Liver (tissue), 9 donors: ENCODE measurements around the gene SCGB1C2. TPM values are rescaled to one million over a fixed set of nuclear protein-coding genes. Genes with fewer than 3 reads are reported as not detected.

Source experiments
- DNase-seq: peaks from one replicate; pipeline ENCODE4 v3.0.0-alpha.2; 2017; ENCODE audit warnings: low spot score
- H3K27ac ChIP-seq, 2 donors: one replicate each; pipeline ENCODE4 v1.7.0; 2013; ENCODE audit warnings: inconsistent platforms in 2 of 2, low read length in 2 of 2, control low read depth in 1 of 2, low read depth in 1 of 2, mild to moderate bottlenecking in 1 of 2
- H3K27me3 ChIP-seq, 4 donors: one replicate each; pipeline versions ENCODE4 v1.6.1 to v1.7.0; 2013; ENCODE audit warnings: low read length in 3 of 4, inconsistent platforms in 1 of 4, mild to moderate bottlenecking in 1 of 4, moderate library complexity in 1 of 4; ENCODE audit not compliant: control insufficient read depth in 4 of 4, insufficient read depth in 4 of 4
- H3K36me3 ChIP-seq, 4 donors: one replicate each; pipeline versions ENCODE4 v1.6.1 to v1.7.0; 2013; ENCODE audit warnings: low read length in 3 of 4, mild to moderate bottlenecking in 3 of 4, low read depth in 1 of 4, moderate library complexity in 1 of 4; ENCODE audit not compliant: control insufficient read depth in 4 of 4, insufficient read depth in 3 of 4
- H3K4me1 ChIP-seq, 4 donors: one replicate each; pipeline versions ENCODE4 v1.6.1 to v1.7.0; 2013; ENCODE audit warnings: low read length in 3 of 4, mild to moderate bottlenecking in 3 of 4, moderate library complexity in 1 of 4; ENCODE audit not compliant: control insufficient read depth in 4 of 4, insufficient read depth in 4 of 4
- H3K4me3 ChIP-seq, 3 donors: one replicate each; pipeline versions ENCODE4 v1.6.1 to v1.7.0; 2013; ENCODE audit warnings: low read length in 3 of 3, control low read depth in 1 of 3, low read depth in 1 of 3, mild to moderate bottlenecking in 1 of 3
- H3K9ac ChIP-seq, 2 donors: one replicate each; pipeline ENCODE4 v1.7.0; 2013; ENCODE audit warnings: low read length in 2 of 2, mild to moderate bottlenecking in 2 of 2, moderate library complexity in 2 of 2, control low read depth in 1 of 2, low read depth in 1 of 2
- H3K9me3 ChIP-seq, 4 donors: one replicate each; pipeline versions ENCODE4 v1.6.1 to v1.7.0; 2013; ENCODE audit warnings: low read length in 3 of 4; ENCODE audit not compliant: control insufficient read depth in 4 of 4
- ATF3 ChIP-seq: IDR thresholded peaks from 2 replicates; pipeline ENCODE4 v1.6.1; 2016; ENCODE audit warnings: antibody characterized with exemption
- CTCF ChIP-seq: fragments of 150-350 bp; IDR thresholded peaks from 2 replicates; pipeline ENCODE4 v1.5.1; 2017; ENCODE audit warnings: improper control_type of control experiment, low read depth, low read length; ENCODE audit not compliant: missing input control
- FOXA1 ChIP-seq: IDR thresholded peaks from 2 replicates; pipeline ENCODE4 v1.6.1; 2016; ENCODE audit warnings: antibody characterized with exemption
- HNF4A ChIP-seq, 2 donors: conservative IDR thresholded peaks; 2 replicates each; pipeline ENCODE4 v1.6.1; 2016; ENCODE audit warnings: antibody characterized with exemption in 2 of 2, mild to moderate bottlenecking in 2 of 2
- HNF4G ChIP-seq: IDR thresholded peaks from 2 replicates; pipeline ENCODE4 v1.6.1; 2016; ENCODE audit warnings: antibody characterized with exemption
- MAX ChIP-seq: IDR thresholded peaks from 2 replicates; pipeline ENCODE4 v1.6.1; 2016; ENCODE audit warnings: antibody characterized with exemption
- RAD21 ChIP-seq, 2 donors: IDR thresholded peaks; 2 replicates each; pipeline ENCODE4 v1.6.1; 2016; ENCODE audit warnings: antibody characterized with exemption in 2 of 2, mild to moderate bottlenecking in 2 of 2
- REST ChIP-seq: IDR thresholded peaks from 2 replicates; pipeline ENCODE4 v1.6.1; 2016; ENCODE audit warnings: antibody characterized with exemption, mild to moderate bottlenecking
- RXRA ChIP-seq, 2 donors: IDR thresholded peaks; 2 replicates each; pipeline ENCODE4 v1.6.1; 2017 to 2018; ENCODE audit warnings: antibody characterized with exemption in 2 of 2, mild to moderate bottlenecking in 1 of 2
- SP1 ChIP-seq: IDR thresholded peaks from 2 replicates; pipeline ENCODE4 v1.6.1; 2018; ENCODE audit warnings: antibody characterized with exemption, mild to moderate bottlenecking
- YY1 ChIP-seq: IDR thresholded peaks from 2 replicates; pipeline ENCODE4 v1.6.1; 2016; ENCODE audit warnings: antibody characterized with exemption, mild to moderate bottlenecking
- WGBS: extraction: QIAGEN DNeasy Blood & Tissue Kit; methylation state at CpG from one replicate; pipeline ENCODE4 v1.1.7; 2013; 5-methylcytosine and 5-hydroxymethylcytosine counted together
- polyA plus RNA-seq, 2 donors: library from polyadenylated mRNA; stranded (reverse) in 1 of 2; unstranded in 1 of 2; fragments of 200-250 nt in 1 of 2; fragments of >200 nt in 1 of 2; fragmentation: Nextera tagmentation in 1 of 2; extraction: Ambion mirVana in 1 of 2; gene quantifications; one replicate each; pipeline versions ENCODE4 v1.2.1 to v1.2.3, GENCODE V29; 2013 to 2015
- total RNA-seq, 2 donors: library from RNA; depleted of rRNA; stranded (reverse); fragments of >200 nt; gene quantifications; one replicate each; pipeline ENCODE4 v1.2.3, GENCODE V29; 2014
- donor health status: healthy.
- donor health status: healthy.
- donor health status: healthy.
- donor health status: healthy.
- donor health status: healthy.

Gene SCGB1C2
- total and polyA plus RNA-seq, 4 donors = not detected

GRCh38 chr17:162689-163088 is 25.3 kb downstream of the SCGB1C2 start:
- no peaks in the 10 kb centered on the region for H3K27me3 ChIP-seq
- H3K27ac ChIP-seq = no peak overlapping the region
- H3K9ac ChIP-seq = no peak overlapping the region
- H3K4me3 ChIP-seq = no peak overlapping the region
- TF ChIP-seq ATF3 = no peak
- DNase-seq = no peak
- no peaks in the 10 kb centered on the region for H3K4me1 ChIP-seq
- no peaks in the 10 kb centered on the region for H3K9me3 ChIP-seq
- H3K36me3 ChIP-seq = no peaks in the 10 kb centered on the region
- 86% methylated on average over 11 of the region's 11 CpGs for WGBS

- no peaks in the 10 kb centered on the region for H3K36me3 ChIP-seq
- no peak for TF ChIP-seq SP1
- no peak for TF ChIP-seq FOXA1
- no peak for TF ChIP-seq MAX
- no peak for TF ChIP-seq HNF4G
- peak; percentile 10 for TF ChIP-seq CTCF
- H3K9me3 ChIP-seq = no peaks in the 10 kb centered on the region
- no peak overlapping the region for H3K27ac ChIP-seq
- WGBS = 82% methylated on average over 11 of the region's 11 CpGs
- H3K4me1 ChIP-seq = no peaks in the 10 kb centered on the region
- DNase-seq = no peak
- no peak overlapping the region for H3K4me3 ChIP-seq
- no peaks in the 10 kb centered on the region for H3K27me3 ChIP-seq
- H3K9ac ChIP-seq = no peak overlapping the region
Measured at GRCh38 chr17:163514-164098, 26.2 kb downstream of the SCGB1C2 start.

- TF ChIP-seq YY1 = no peak
- TF ChIP-seq RXRA (IDR thresholded peaks at IDR 0.05) = no peak
- TF ChIP-seq HNF4G = no peak
- no peak for TF ChIP-seq FOXA1
- peak; percentile 85 to 89 for TF ChIP-seq RAD21 (IDR thresholded peaks at IDR 0.05)
- no peak for TF ChIP-seq HNF4A (conservative IDR thresholded peaks at IDR 0.05)
- TF ChIP-seq REST = no peak
- peak; percentile 61 for TF ChIP-seq CTCF
- Histone ChIP-seq H3K4me3 (no peak overlapping the region), H3K4me1 (no peaks in the 10 kb centered on the region), H3K9ac (no peak overlapping the region), H3K27ac (no peak overlapping the region), H3K27me3 (no peaks in the 10 kb centered on the region), H3K36me3 (no peaks in the 10 kb centered on the region), H3K9me3 (no peaks in the 10 kb centered on the region)
- DNase-seq = peak; percentile 55
- 77% methylated on average over 16 of the region's 16 CpGs for WGBS
Measured at GRCh38 chr17:164303-165235, 27.2 kb downstream of the SCGB1C2 start.
